ENCODE results near the gene BMPER.
A peak's percentile ranks its signal among the peaks of the same experiment; 100 is the strongest.

Gene BMPER

DNA sequence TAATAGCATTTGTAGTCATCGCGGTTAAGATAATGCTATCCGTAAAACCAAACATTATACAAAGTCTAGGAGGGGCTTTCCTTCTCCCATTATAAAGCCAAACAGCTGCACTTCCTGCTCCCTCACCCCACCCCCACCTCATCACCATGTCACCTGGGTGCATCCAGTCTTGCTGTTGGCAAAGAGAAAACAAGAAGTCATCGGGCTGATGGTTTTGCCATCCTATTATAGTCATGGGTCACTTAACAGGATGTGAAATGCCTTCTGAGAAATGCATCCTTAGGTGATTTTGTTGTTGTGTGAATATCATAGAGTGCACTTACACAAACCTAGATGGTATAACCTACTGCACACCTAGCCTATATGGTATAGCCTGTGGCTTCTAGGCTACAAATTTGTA is 157.0 kb downstream of the BMPER start:
- no peak overlapping the region for H3K4me3 ChIP-seq (ENCODE audit: low read length)
- DNase-seq (ENCODE audit: low read depth), result no peak
- TF ChIP-seq CTCF (IDR thresholded peaks at IDR 0.05; ENCODE audit: insufficient read depth, low read depth, low read length, missing control alignments), result no peak

GRCh38 chr7:34062826-34063225 is 157.5 kb downstream of the BMPER start:
- DNase-seq (ENCODE audit: low read depth), result peak; percentile 57

DNA sequence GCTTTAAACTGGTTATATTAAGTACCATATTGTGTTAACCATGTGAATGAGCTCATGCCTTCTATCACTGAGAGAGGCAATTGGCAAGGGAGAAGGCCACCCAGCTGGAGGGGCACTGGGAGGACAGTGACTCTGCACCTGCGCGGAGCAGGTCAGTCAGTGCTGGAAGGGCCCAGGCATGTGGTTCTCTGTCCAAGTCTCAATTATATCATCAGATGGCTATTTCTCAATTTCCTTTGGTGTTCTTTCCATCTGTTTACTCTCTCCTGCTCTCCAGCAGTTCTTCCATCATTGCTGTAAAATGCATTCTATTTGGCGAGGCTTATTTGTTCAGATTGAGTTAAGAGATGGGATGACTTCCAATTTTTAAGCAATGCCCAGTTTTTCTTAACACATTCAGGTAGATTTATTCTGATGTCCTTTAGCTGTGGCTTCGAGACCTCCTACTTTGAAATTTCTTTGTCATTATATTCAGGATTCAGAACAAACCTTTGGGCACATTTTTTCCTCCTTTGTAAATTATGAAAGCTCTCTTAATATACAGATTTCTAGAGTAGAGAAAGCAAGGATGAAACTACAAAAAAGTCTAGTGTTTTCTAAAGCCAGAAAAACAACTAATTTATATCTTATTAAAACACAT is 159.3 kb downstream of the BMPER start:
- no peak for DNase-seq (ENCODE audit: low read depth)
- no peak for TF ChIP-seq CTCF (IDR thresholded peaks at IDR 0.05; ENCODE audit: insufficient read depth, low read depth, low read length, missing control alignments)
- no peak overlapping the region for H3K4me3 ChIP-seq (ENCODE audit: low read length)

More at GRCh38 chr7:34062826-34063225, 157.5 kb downstream of the BMPER start:
- no peak overlapping the region for H3K4me3 ChIP-seq (ENCODE audit: low read length)
- no peak for TF ChIP-seq CTCF (IDR thresholded peaks at IDR 0.05; ENCODE audit: insufficient read depth, low read depth, low read length, missing control alignments)

DNA sequence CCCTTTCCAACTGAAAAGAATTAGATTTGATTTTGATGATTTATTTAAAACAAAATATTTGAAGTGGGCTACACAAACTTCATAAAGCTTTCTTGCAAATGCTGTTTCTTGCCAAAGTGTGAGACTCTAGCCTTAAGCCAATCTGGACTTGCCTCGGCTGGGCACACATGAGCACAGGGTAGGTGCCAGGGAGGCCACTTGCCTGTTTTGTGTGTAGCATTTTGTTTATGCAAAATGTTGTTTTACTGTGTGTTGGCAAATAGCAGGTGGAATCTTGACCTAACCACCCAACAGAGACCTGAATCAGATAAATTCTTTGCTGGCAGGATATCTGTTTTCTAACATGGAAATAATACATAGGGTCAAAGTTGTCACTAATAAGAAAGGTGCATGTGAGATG is 161.1 kb downstream of the BMPER start:
- no peak for TF ChIP-seq CTCF (IDR thresholded peaks at IDR 0.05; ENCODE audit: insufficient read depth, low read depth, low read length, missing control alignments)
- H3K4me3 ChIP-seq (ENCODE audit: low read length), result no peak overlapping the region

GRCh38 chr7:34067005-34067778 is 161.9 kb downstream of the BMPER start:
- H3K4me3 ChIP-seq (ENCODE audit: low read length), result no peak overlapping the region
- TF ChIP-seq CTCF (IDR thresholded peaks at IDR 0.05; ENCODE audit: insufficient read depth, low read depth, low read length, missing control alignments), result no peak
- DNase-seq (ENCODE audit: low read depth), result peak; percentile 35

More for the DNA sequence above, 161.1 kb downstream of the BMPER start:
- DNase-seq (ENCODE audit: low read depth), result no peak

DNA sequence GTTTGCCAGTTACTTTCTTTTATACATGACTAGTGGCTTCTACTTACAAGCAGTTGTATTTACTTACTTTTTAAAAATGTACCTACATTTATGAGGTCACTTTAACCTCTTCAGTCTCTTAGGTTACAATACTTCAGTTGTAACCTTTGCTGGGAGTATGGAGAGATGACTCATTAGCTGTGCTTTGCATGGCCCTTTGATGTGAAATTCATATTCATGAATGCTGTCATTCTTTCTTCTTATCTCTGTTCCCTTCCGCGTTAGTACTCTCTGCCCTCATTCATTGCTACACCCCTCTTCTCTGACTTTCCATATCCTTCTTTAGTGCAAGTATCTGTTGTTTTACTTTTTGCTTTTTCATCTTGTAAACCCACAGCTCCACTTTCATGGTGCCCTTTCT is 164.3 kb downstream of the BMPER start:
- DNase-seq (ENCODE audit: low read depth), result peak; percentile 48
- H3K4me3 ChIP-seq (ENCODE audit: low read length), result no peak overlapping the region
- no peak for TF ChIP-seq CTCF (IDR thresholded peaks at IDR 0.05; ENCODE audit: insufficient read depth, low read depth, low read length, missing control alignments)
